ENCODE data around the gene PWP1. TPM values are rescaled to one million over a fixed set of nuclear protein-coding genes. Genes with fewer than 3 reads are reported as not detected.

The PWP1 gene
- total and polyA plus RNA-seq, 8 donors: 10.5 to 21.8 (median 14.8) TPM

GRCh38 chr12:107653519-107653918 is 32.1 kb upstream of the PWP1 start:
- DNase-seq (no peak), ATAC-seq (no peak), FAIRE-seq (no peak)
- Histone ChIP-seq H3K27ac (no peak overlapping the region), H3K36me3 (no peaks in the 10 kb centered on the region), H3K27me3 (no peaks in the 10 kb centered on the region), H3K9me3 (no peaks in the 10 kb centered on the region), H3K4me3 (no peak overlapping the region), H3K4me1 (no peaks in the 10 kb centered on the region)
- WGBS, 2 donors: 58 to 72% methylated on average over 2 of the region's 2 CpGs
- intact Hi-C loops (cut with DNase I): no loop called here
- TF ChIP-seq CTCF (IDR thresholded peaks at IDR 0.05): no peak

- WGBS, 2 donors: 62 to 72% methylated on average over 4 of the region's 4 CpGs
- no peaks in the 10 kb centered on the region for H3K27me3 ChIP-seq
Measured at GRCh38 chr12:107654873-107655272, 30.7 kb upstream of the PWP1 start.

GRCh38 chr12:107655281-107656065 is 30.1 kb upstream of the PWP1 start:
- Histone ChIP-seq H3K27me3 (no peaks in the 10 kb centered on the region), H3K4me1 (no peaks in the 10 kb centered on the region), H3K4me3 (no peak overlapping the region), H3K27ac (no peak overlapping the region), H3K36me3 (no peaks in the 10 kb centered on the region), H3K9me3 (no peaks in the 10 kb centered on the region)
- ATAC-seq: no peak
- intact Hi-C loops (cut with DNase I): no loop called here
- TF ChIP-seq CTCF (IDR thresholded peaks at IDR 0.05): no peak
- WGBS, 2 donors: 79 to 86% methylated on average over 9 of the region's 9 CpGs
- no peak for DNase-seq
- no peak for FAIRE-seq

More at GRCh38 chr12:107654873-107655272, 30.7 kb upstream of the PWP1 start:
- H3K27ac ChIP-seq: no peak overlapping the region
- no peak for FAIRE-seq
- no peaks in the 10 kb centered on the region for H3K36me3 ChIP-seq
- intact Hi-C loops (cut with DNase I): no loop called here
- no peak for ATAC-seq
- TF ChIP-seq CTCF (IDR thresholded peaks at IDR 0.05): no peak
- H3K9me3 ChIP-seq: no peaks in the 10 kb centered on the region
- no peaks in the 10 kb centered on the region for H3K4me1 ChIP-seq
- no peak for DNase-seq
- H3K4me3 ChIP-seq: no peak overlapping the region

- Histone ChIP-seq H3K4me3 (no peak overlapping the region), H3K4me1 (no peaks in the 10 kb centered on the region), H3K9me3 (no peaks in the 10 kb centered on the region), H3K27me3 (no peaks in the 10 kb centered on the region), H3K27ac (no peak overlapping the region), H3K36me3 (no peaks in the 10 kb centered on the region)
- no peak for DNase-seq
- intact Hi-C loops (cut with DNase I): no loop called here
- no peak for TF ChIP-seq CTCF (IDR thresholded peaks at IDR 0.05)
- ATAC-seq: no peak
- FAIRE-seq: no peak
Measured at GRCh38 chr12:107656302-107656701, 29.3 kb upstream of the PWP1 start.

- WGBS, 2 donors: 84 to 91% methylated on average over 4 of the region's 4 CpGs
- Histone ChIP-seq H3K9me3 (no peaks in the 10 kb centered on the region), H3K4me3 (no peak overlapping the region), H3K27ac (no peak overlapping the region), H3K4me1 (no peaks in the 10 kb centered on the region), H3K36me3 (no peaks in the 10 kb centered on the region), H3K27me3 (no peaks in the 10 kb centered on the region)
- no peak for DNase-seq
- no peak for TF ChIP-seq CTCF (IDR thresholded peaks at IDR 0.05)
- no peak for ATAC-seq
- intact Hi-C loops (cut with DNase I): no loop called here
- no peak for FAIRE-seq
Measured at GRCh38 chr12:107657133-107657532, 28.5 kb upstream of the PWP1 start.

Measured in pancreas (tissue), 10 donors.